Fibroblast of the conjunctiva (primary cell): Measurements from ENCODE around the gene PASK.

Experiments
- DNase-seq: peaks from one replicate; pipeline ENCODE4 v3.0.0-alpha.2; 2010; ENCODE audit warnings: low read depth

The PASK gene

GRCh38 chr2:241126201-241126611 lies 23.1 kb downstream of the PASK start:
- DNase-seq = no peak

- no peak for DNase-seq
Measured at GRCh38 chr2:241125626-241126025, 23.6 kb downstream of the PASK start.

GRCh38 chr2:241123816-241124536 lies 25.3 kb downstream of the PASK start:
- no peak for DNase-seq

GRCh38 chr2:241122376-241123002 lies 26.8 kb downstream of the PASK start:
- DNase-seq = no peak

- DNase-seq = no peak
Measured at GRCh38 chr2:241121008-241121407, 28.3 kb downstream of the PASK start.

GRCh38 chr2:241120440-241120839 lies 28.8 kb downstream of the PASK start:
- no peak for DNase-seq

GRCh38 chr2:241118737-241119505 lies 30.4 kb downstream of the PASK start:
- DNase-seq = no peak

- DNase-seq = no peak
Measured at GRCh38 chr2:241116606-241117560, 32.4 kb downstream of the PASK start.

- no peak for DNase-seq
Measured at GRCh38 chr2:241115361-241115760, 33.9 kb downstream of the PASK start.

GRCh38 chr2:241114836-241115235 lies 34.4 kb downstream of the PASK start:
- DNase-seq = no peak

GRCh38 chr2:241112592-241112991 lies 36.7 kb downstream of the PASK start:
- DNase-seq = no peak

- no peak for DNase-seq
Measured at GRCh38 chr2:241112046-241112445, 37.2 kb downstream of the PASK start.

GRCh38 chr2:241111440-241111805 lies 37.8 kb downstream of the PASK start:
- DNase-seq = no peak

GRCh38 chr2:241110607-241111439 lies 38.4 kb downstream of the PASK start:
- DNase-seq = no peak

GRCh38 chr2:241110089-241110606 lies 39.1 kb downstream of the PASK start:
- DNase-seq = no peak

- no peak for DNase-seq
Measured at GRCh38 chr2:241109210-241110088, 39.8 kb downstream of the PASK start.

- no peak for DNase-seq
Measured at GRCh38 chr2:241108271-241109209, 40.7 kb downstream of the PASK start.

GRCh38 chr2:241107031-241107783 lies 42.1 kb downstream of the PASK start:
- DNase-seq = no peak
